OCI-LY7 (cell line): ENCODE results near the gene ARL4A. TPM values are rescaled to one million over a fixed set of nuclear protein-coding genes. Genes with fewer than 3 reads are reported as not detected.

Experiments used
- BruUV-seq: library from RNA; stranded (reverse); fragments of 400-500 nt; replicated peaks from 2 replicates; lab custom pipeline; 2021; lab: Mats Ljungman, UMichigan
- CTCF ChIA-PET: fragments of 300-600 bp; sonication (Branson Sonifier 250); formaldehyde crosslinking; loops from one replicate; lab custom pipeline; 2022; ENCODE audit warnings: antibody characterized with exemption; ENCODE audit not compliant: unreplicated experiment; lab: Charles Lee
- POLR2A ChIA-PET: fragments of 300-600 bp; sonication (Branson Sonifier 250); formaldehyde crosslinking; loops from one replicate; lab custom pipeline; 2022; ENCODE audit warnings: antibody characterized with exemption; lab: Charles Lee
- DNase-seq: peaks from one replicate; pipeline ENCODE4 v3.0.0-alpha.2; 2015; ENCODE audit warnings: low spot score
- H2AFZ ChIP-seq: fragments of 200-600 bp; sonication (generic), shearing (Covaris generic); 2 replicates; pipeline ENCODE4 v1.6.1; 2014; ENCODE audit warnings: mild to moderate bottlenecking, antibody characterized with exemption, low read length, moderate library complexity
- H3K27ac ChIP-seq: fragments of 200-600 bp; sonication (generic); 2 replicates; pipeline ENCODE4 v1.5.1; 2014; ENCODE audit warnings: mixed run types, low read depth, mild to moderate bottlenecking, moderate library complexity, low read length, inconsistent platforms; ENCODE audit not compliant: poor library complexity, severe bottlenecking
- H3K36me3 ChIP-seq: fragments of 200-600 bp; sonication (generic); 2 replicates; pipeline ENCODE4 v1.6.1; 2014; ENCODE audit warnings: mild to moderate bottlenecking, antibody characterized with exemption, low read length, moderate library complexity, mixed read lengths; ENCODE audit not compliant: insufficient read depth
- H3K4me1 ChIP-seq: fragments of 200-600 bp; sonication (generic); 2 replicates; pipeline ENCODE4 v1.5.1; 2014; ENCODE audit warnings: mild to moderate bottlenecking, low read length; ENCODE audit not compliant: insufficient read depth, poor library complexity, severe bottlenecking
- H3K4me2 ChIP-seq: fragments of 200-600 bp; sonication (generic); 2 replicates; pipeline ENCODE4 v1.6.1; 2014; ENCODE audit warnings: mild to moderate bottlenecking, low read length
- H3K4me3 ChIP-seq: fragments of 200-600 bp; sonication (generic); 2 replicates; pipeline ENCODE4 v1.5.1; 2014; ENCODE audit warnings: mild to moderate bottlenecking, low read depth, low read length; ENCODE audit not compliant: poor library complexity, severe bottlenecking
- H3K79me2 ChIP-seq: fragments of 200-600 bp; sonication (generic); 2 replicates; pipeline ENCODE4 v1.6.1; 2016; ENCODE audit warnings: low read depth, mild to moderate bottlenecking, low read length, moderate library complexity, mixed read lengths; ENCODE audit not compliant: insufficient read depth
- H3K9me2 ChIP-seq: fragments of 200-600 bp; sonication (generic); 2 replicates; pipeline ENCODE4 v1.6.1; 2016; ENCODE audit warnings: mild to moderate bottlenecking, low read length, mixed read lengths; ENCODE audit not compliant: insufficient read depth
- H3K9me3 ChIP-seq: fragments of 200-600 bp; sonication (generic); 2 replicates; pipeline ENCODE4 v1.6.1; 2014; ENCODE audit warnings: mild to moderate bottlenecking, mixed run types, low read length, mixed read lengths
- H4K20me1 ChIP-seq: fragments of 200-600 bp; sonication (generic); 2 replicates; pipeline ENCODE4 v1.6.1; 2014; ENCODE audit warnings: mild to moderate bottlenecking, antibody characterized with exemption, low read length, moderate library complexity, mixed read lengths; ENCODE audit not compliant: insufficient read depth
- EZH2phosphoT487 ChIP-seq: fragments of 200-600 bp; sonication (generic); IDR thresholded peaks from 2 replicates; pipeline ENCODE4 v1.6.1; 2018; ENCODE audit warnings: low read depth, borderline replicate concordance, mild to moderate bottlenecking, mixed run types, antibody characterized with exemption, low read length, moderate library complexity, mixed read lengths
- intact Hi-C: fragments of 100-400 bp; cut with micrococcal nuclease; formaldehyde crosslinking; loops from one replicate; pipeline ENCODE4 v1.10.0; 2022; ENCODE audit not compliant: unreplicated experiment
- total RNA-seq, 2 experiments: library from RNA; depleted of rRNA in 1 of 2; stranded (reverse); fragments of >200 nt in 1 of 2; shearing (Covaris generic) in 1 of 2; gene quantifications; 2 replicates each; pipeline ENCODE4 v1.2.3, GENCODE V29; 2014 to 2022
- TF ChIP-seq, protein P1 (sequence below): fragments of 200-600 bp; sonication (generic); conservative IDR thresholded peaks from 2 replicates; pipeline ENCODE4 v1.5.1; 2014; ENCODE audit warnings: mild to moderate bottlenecking, antibody characterized with exemption, low read length, moderate library complexity, mixed read lengths

ARL4A gene
- total RNA-seq, 2 experiments from 2014 or later = 5.5 to 10.1 TPM

DNA sequence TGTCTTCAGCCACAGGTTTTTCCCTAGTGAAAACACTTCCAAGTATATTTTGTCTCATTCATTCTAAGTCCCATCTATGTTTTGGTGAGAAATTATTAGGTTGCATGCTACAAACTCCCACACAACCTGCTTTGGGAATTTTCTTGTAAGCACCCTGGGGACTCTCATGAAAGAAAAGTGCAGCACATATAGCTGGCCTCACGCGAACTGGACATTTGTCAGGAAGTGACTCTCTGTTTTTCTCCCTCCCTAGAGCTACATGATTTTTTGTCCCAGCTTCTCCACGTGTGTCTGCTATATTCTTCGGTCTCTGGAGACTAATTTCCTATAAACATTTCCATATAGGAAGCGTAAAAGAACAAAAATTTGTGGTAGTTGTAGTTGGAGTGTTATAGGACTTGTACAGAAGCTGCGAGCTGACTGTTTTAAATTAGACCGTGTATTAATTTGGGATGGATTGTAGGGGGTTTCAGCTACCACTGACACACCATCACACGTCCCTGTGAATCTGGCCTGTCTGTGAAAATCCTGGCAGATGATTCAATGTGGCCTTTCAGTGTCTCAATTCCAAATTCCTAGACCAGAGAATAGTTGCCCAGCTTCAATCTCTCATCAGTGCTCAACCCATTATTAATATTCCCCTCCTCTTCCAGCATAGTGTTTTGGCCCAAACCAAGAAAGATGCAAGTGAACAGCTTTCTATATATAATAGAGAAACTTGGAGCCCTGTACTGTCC is 40.2 kb downstream of the ARL4A start:
- no peak for TF ChIP-seq EZH2phosphoT487
- TF ChIP-seq, protein P1, sequence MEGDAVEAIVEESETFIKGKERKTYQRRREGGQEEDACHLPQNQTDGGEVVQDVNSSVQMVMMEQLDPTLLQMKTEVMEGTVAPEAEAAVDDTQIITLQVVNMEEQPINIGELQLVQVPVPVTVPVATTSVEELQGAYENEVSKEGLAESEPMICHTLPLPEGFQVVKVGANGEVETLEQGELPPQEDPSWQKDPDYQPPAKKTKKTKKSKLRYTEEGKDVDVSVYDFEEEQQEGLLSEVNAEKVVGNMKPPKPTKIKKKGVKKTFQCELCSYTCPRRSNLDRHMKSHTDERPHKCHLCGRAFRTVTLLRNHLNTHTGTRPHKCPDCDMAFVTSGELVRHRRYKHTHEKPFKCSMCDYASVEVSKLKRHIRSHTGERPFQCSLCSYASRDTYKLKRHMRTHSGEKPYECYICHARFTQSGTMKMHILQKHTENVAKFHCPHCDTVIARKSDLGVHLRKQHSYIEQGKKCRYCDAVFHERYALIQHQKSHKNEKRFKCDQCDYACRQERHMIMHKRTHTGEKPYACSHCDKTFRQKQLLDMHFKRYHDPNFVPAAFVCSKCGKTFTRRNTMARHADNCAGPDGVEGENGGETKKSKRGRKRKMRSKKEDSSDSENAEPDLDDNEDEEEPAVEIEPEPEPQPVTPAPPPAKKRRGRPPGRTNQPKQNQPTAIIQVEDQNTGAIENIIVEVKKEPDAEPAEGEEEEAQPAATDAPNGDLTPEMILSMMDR = no peak
- ChIA-PET CTCF (no interaction called here), POLR2A (interaction anchor here (0.6 kb wide), 1 partner anchor 37 kb away, joined by 5 read pairs; no protein-coding TSS in a partner anchor)

DNA sequence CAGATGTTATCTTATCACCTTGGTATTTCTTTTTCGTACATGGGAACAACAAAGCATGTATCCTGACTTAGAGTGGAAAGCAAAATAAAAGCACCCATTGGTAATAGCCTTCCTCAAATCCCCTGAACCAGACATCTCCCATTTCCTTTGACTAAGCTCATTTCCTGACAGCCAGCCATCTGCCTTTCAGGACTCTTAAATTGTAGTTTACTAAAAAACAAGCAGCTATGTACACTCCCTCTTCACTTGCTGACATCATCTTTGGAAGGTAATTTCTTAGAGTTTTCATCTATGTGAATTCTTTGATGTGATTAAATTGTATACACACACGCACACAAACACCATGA is 40.7 kb downstream of the ARL4A start:
- H3K4me1 ChIP-seq = no peaks in the 10 kb centered on the region
- no peak overlapping the region for H2AFZ ChIP-seq
- H3K79me2 ChIP-seq = no peaks in the 10 kb centered on the region
- no peaks in the 10 kb centered on the region for H4K20me1 ChIP-seq
- H3K4me2 ChIP-seq = no peak overlapping the region
- no TSS peak for BruUV-seq
- no peaks in the 10 kb centered on the region for H3K36me3 ChIP-seq
- DNase-seq = no peak
- no peaks in the 10 kb centered on the region for H3K9me2 ChIP-seq
- ChIA-PET POLR2A (no interaction called here), CTCF (no interaction called here)
- TF ChIP-seq EZH2phosphoT487 = no peak
- no peak overlapping the region for H3K27ac ChIP-seq
- intact Hi-C loops = loop anchor here (10.0 kb wide), 1 partner anchor 187 kb away; no protein-coding TSS in a partner anchor
- no peak overlapping the region for H3K4me3 ChIP-seq
- H3K9me3 ChIP-seq = no peaks in the 10 kb centered on the region

More for the DNA sequence above, 40.2 kb downstream of the ARL4A start:
- BruUV-seq = no TSS peak
- Histone ChIP-seq H4K20me1 (no peaks in the 10 kb centered on the region), H3K4me1 (no peaks in the 10 kb centered on the region), H3K79me2 (no peaks in the 10 kb centered on the region), H3K4me3 (no peak overlapping the region), H2AFZ (no peak overlapping the region), H3K36me3 (no peaks in the 10 kb centered on the region), H3K27ac (no peak overlapping the region), H3K9me2 (no peaks in the 10 kb centered on the region), H3K9me3 (no peaks in the 10 kb centered on the region), H3K4me2 (no peak overlapping the region)
- intact Hi-C loops = loop anchor here (10.0 kb wide), 1 partner anchor 187 kb away; no protein-coding TSS in a partner anchor
- DNase-seq = no peak

DNA sequence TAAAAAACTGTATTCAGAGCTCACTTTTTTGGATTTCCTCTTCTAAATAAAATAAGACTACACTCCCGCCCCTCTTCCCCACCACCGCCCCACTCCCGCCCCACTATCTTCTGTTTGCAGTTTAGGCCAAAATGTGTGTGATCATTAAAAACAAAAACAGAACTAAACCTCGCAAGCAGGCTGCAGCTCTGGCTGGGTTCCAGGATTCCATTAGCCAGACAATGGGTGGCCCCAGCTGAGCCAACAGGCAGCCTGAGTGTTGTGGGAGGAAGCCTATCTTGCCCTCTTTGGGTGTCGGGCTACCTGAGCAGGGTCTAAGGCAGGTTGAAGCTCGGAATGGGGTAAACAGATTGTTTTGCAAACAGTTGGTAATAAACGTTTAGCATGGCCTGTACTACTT is 41.7 kb downstream of the ARL4A start:
- no peak overlapping the region for H3K27ac ChIP-seq
- no peaks in the 10 kb centered on the region for H3K9me2 ChIP-seq
- H2AFZ ChIP-seq = no peak overlapping the region
- no peaks in the 10 kb centered on the region for H3K9me3 ChIP-seq
- DNase-seq = no peak
- H3K4me2 ChIP-seq = no peak overlapping the region
- no peak for TF ChIP-seq EZH2phosphoT487
- TF ChIP-seq, protein P1 = no peak
- no peaks in the 10 kb centered on the region for H3K36me3 ChIP-seq
- ChIA-PET CTCF (no interaction called here), POLR2A (no interaction called here)
- intact Hi-C loops = loop anchor here (10.0 kb wide), 1 partner anchor 186 kb away; no protein-coding TSS in a partner anchor
- no peaks in the 10 kb centered on the region for H3K4me1 ChIP-seq
- no peaks in the 10 kb centered on the region for H3K79me2 ChIP-seq
- BruUV-seq = no TSS peak
- no peaks in the 10 kb centered on the region for H4K20me1 ChIP-seq
- no peak overlapping the region for H3K4me3 ChIP-seq
